ENCODE measurements around the gene TF. TPM values are rescaled to one million over a fixed set of nuclear protein-coding genes. Genes with fewer than 3 reads are reported as not detected.

TF gene
- total RNA-seq, 1 donor from 2014 or later, result 4.4 TPM

DNA sequence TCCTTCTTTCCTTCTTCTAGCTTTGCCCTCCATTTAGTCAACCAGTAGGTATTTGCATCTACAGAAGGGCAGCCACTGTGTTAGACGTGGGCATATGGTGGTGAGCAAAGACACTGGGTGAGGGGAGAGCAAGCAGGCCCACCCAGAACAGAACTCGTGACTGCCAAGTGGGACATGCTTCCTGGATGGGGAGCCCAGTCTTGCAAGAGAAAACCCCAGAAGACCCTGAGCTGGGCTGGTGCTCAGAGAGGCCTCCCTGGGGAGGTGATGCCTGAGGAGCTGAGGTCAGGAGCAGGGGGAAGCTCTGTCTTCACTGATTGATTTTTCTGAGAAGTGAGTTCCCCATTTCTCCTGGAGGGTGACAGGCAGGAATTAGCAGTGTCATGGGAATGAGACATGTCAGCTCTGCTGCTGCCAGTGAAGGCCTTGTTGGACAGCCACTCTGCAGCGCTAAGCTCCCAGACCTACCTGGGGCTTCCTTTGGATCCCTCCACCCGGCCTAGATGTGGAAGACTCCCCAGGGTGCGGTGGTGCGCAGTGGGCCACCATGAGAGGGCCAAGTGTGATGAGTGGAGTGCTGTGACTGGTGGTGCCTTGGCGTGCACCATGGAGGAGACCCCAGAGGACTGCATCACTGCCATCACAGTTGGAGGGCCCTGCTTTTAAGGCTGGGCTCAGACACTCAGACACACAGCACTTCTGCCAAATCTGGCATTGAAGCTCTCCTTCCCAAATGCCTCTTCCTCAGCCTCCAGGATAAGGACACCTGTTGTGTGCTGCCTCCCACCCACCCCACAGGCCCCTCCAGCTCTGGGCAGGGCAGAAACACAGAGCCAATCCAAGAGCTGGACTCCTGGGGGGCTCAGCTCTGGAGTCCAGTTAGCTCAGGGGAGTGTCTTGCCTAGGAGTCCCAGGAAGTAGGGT is 44.5 kb upstream of the TF start:
- no peak overlapping the region for H3K4me3 Mint-ChIP-seq (ENCODE audit: low read depth)
- H3K27me3 Mint-ChIP-seq, result peaks cover 4% of the 10 kb centered on the region
- no peaks in the 10 kb centered on the region for H3K36me3 Mint-ChIP-seq (ENCODE audit: insufficient read depth)
- DNase-seq (ENCODE audit: low spot score, unreplicated experiment), result no peak
- H3K9me3 Mint-ChIP-seq (ENCODE audit: low read depth), result peaks cover 4% of the 10 kb centered on the region
- peaks cover 8% of the 10 kb centered on the region for H3K4me1 Mint-ChIP-seq (ENCODE audit: low read depth)
- no peak overlapping the region for H3K27ac Mint-ChIP-seq
- TF ChIP-seq CTCF (IDR thresholded peaks at IDR 0.05; ENCODE audit: unreplicated experiment), result no peak

DNA sequence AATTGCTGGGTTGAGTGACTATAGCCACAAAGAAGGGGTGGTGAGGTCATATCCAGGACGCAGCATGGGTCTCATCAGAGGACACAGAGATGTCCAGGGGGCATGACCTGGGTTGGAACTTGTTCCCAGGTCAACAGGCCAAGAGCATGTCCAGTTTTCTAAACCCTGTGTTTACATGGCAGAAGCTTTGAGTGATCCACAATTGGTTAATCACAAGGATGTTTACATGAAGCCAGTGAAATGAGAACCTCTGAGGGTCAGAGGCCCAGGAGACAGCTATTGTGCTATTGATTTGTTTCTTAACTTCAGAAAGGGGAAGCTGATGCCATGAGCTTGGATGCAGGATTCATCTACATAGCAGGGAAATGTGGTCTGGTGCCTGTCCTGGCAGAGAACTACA is 42.3 kb upstream of the TF start:
- TF ChIP-seq CTCF (IDR thresholded peaks at IDR 0.05; ENCODE audit: unreplicated experiment), result no peak
- no peak overlapping the region for H3K4me3 Mint-ChIP-seq (ENCODE audit: low read depth)
- no peak for DNase-seq (ENCODE audit: low spot score, unreplicated experiment)
- peaks cover 19% of the 10 kb centered on the region for H3K27me3 Mint-ChIP-seq
- no peaks in the 10 kb centered on the region for H3K9me3 Mint-ChIP-seq (ENCODE audit: low read depth)
- H3K4me1 Mint-ChIP-seq (ENCODE audit: low read depth), result peaks cover 8% of the 10 kb centered on the region
- peak overlapping the region; percentile 25 for H3K27ac Mint-ChIP-seq
- H3K36me3 Mint-ChIP-seq (ENCODE audit: insufficient read depth), result no peaks in the 10 kb centered on the region

- Mint-ChIP-seq H3K9me3 (ENCODE audit: low read depth) (no peaks in the 10 kb centered on the region), H3K4me1 (ENCODE audit: low read depth) (peaks cover 11% of the 10 kb centered on the region), H3K27me3 (peaks cover 40% of the 10 kb centered on the region), H3K4me3 (ENCODE audit: low read depth) (no peak overlapping the region), H3K27ac (no peak overlapping the region), H3K36me3 (ENCODE audit: insufficient read depth) (no peaks in the 10 kb centered on the region)
- TF ChIP-seq CTCF (IDR thresholded peaks at IDR 0.05; ENCODE audit: unreplicated experiment), result no peak
- DNase-seq (ENCODE audit: low spot score, unreplicated experiment), result no peak
These were observed 40.2 kb upstream of the TF start for GRCh38 chr3:133706033-133706432.

DNA sequence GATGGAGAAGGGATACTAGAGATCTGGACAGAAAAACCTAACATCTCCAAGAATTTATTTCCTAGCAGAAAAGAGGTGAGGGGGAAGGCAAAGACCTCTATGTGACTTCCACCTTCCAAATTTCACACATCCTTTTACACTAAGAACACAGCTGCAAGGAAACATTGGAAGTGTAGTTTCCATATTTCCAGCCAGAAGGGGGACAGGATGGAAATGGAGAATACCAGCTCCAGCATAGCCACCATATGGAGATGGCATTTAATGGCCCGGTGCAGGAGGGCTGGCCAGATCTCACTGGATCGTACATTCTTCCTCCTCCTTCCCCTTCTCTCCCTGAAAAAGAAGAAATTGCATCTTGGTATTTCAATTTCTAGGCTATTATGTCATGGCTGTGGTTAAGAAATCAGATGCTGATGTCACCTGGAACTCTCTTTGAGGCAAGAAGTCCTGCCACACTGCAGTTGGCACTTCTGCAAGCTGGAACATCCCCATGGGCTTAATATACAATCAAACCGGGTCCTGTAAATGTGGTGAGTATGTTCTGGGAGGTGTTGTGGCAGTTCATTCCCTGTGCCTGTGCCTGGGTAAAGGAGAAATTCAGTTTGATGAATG is 36.9 kb upstream of the TF start:
- Mint-ChIP-seq H3K4me3 (ENCODE audit: low read depth) (no peak overlapping the region), H3K9me3 (ENCODE audit: low read depth) (no peaks in the 10 kb centered on the region), H3K4me1 (ENCODE audit: low read depth) (peaks cover 10% of the 10 kb centered on the region), H3K27ac (no peak overlapping the region), H3K36me3 (ENCODE audit: insufficient read depth) (no peaks in the 10 kb centered on the region), H3K27me3 (peaks cover 66% of the 10 kb centered on the region)
- DNase-seq (ENCODE audit: low spot score, unreplicated experiment), result no peak
- TF ChIP-seq CTCF (IDR thresholded peaks at IDR 0.05; ENCODE audit: unreplicated experiment), result no peak

GRCh38 chr3:133711013-133711412 is 35.2 kb upstream of the TF start:
- H3K9me3 Mint-ChIP-seq (ENCODE audit: low read depth), result no peaks in the 10 kb centered on the region
- H3K27me3 Mint-ChIP-seq, result peaks cover 65% of the 10 kb centered on the region
- peaks cover 8% of the 10 kb centered on the region for H3K4me1 Mint-ChIP-seq (ENCODE audit: low read depth)
- no peak for TF ChIP-seq CTCF (IDR thresholded peaks at IDR 0.05; ENCODE audit: unreplicated experiment)
- H3K27ac Mint-ChIP-seq, result no peak overlapping the region
- H3K36me3 Mint-ChIP-seq (ENCODE audit: insufficient read depth), result no peaks in the 10 kb centered on the region
- H3K4me3 Mint-ChIP-seq (ENCODE audit: low read depth), result no peak overlapping the region
- DNase-seq (ENCODE audit: low spot score, unreplicated experiment), result no peak
